K562 (cell line): ENCODE measurements around the gene RBM25. TPM values are rescaled to one million over a fixed set of nuclear protein-coding genes. Genes with fewer than 3 reads are reported as not detected.
A peak's percentile ranks its signal among the peaks of the same experiment; 100 is the strongest.

Source experiments
- ERF ChIP-seq: fragments of 450-650 bp; formaldehyde crosslinking; IDR thresholded peaks from 2 replicates; pipeline ENCODE4 v1.4.0; 2020; ENCODE audit warnings: mild to moderate bottlenecking, mixed read lengths
- ETV1 ChIP-seq: fragments of 450-650 bp; conservative IDR thresholded peaks from 2 replicates; pipeline ENCODE4 v1.6.1; 2016; ENCODE audit warnings: missing genetic modification characterization, control low read depth, low read depth, missing compliant biosample characterization
- MLX ChIP-seq, 2 experiments: fragments of 450-650 bp in 1 of 2; sonication (generic) in 1 of 2; formaldehyde crosslinking; conservative IDR thresholded peaks; 2 replicates each; pipeline versions ENCODE4 v1.4.0 to v1.8.1; 2020 to 2022; ENCODE audit warnings: mild to moderate bottlenecking in 1 of 2, missing genetic modification reagents in 1 of 2
- NR3C1 ChIP-seq: sonication (generic); formaldehyde crosslinking; IDR thresholded peaks from 2 replicates; pipeline ENCODE4 v1.8.1; 2022; ENCODE audit warnings: missing genetic modification reagents
- PHTF2 ChIP-seq: fragments of 250-450 bp; sonication (Bioruptor Pico); IDR thresholded peaks from 2 replicates; pipeline ENCODE4 v1.5.0; 2021; ENCODE audit warnings: mild to moderate bottlenecking
- ZBTB9 ChIP-seq: fragments of 450-650 bp; formaldehyde crosslinking; IDR thresholded peaks from 2 replicates; pipeline ENCODE4 v1.4.0; 2020; ENCODE audit warnings: mild to moderate bottlenecking, moderate library complexity
- ZFP91 ChIP-seq: sonication (generic); formaldehyde crosslinking; IDR thresholded peaks from 2 replicates; pipeline ENCODE4 v1.8.0; 2022; ENCODE audit warnings: mild to moderate bottlenecking, missing genetic modification reagents
- ZHX1 ChIP-seq: fragments of 150-350 bp; conservative IDR thresholded peaks from 2 replicates; pipeline ENCODE4 v1.6.1; 2014; ENCODE audit warnings: low read length
- ZNF592 ChIP-seq: fragments of 450-650 bp; IDR thresholded peaks from 2 replicates; pipeline ENCODE4 v1.6.1; 2017; ENCODE audit warnings: antibody characterized with exemption, mild to moderate bottlenecking
- polyA plus RNA-seq, 8 experiments: library from polyadenylated mRNA; depleted of rRNA in 4 of 8; stranded (reverse) in 5 of 8; unstranded in 3 of 8; fragments of >200 nt; fragmentation: Nextera tagmentation in 2 of 8; fragmentation: Illumina TruSeq in 1 of 8; extraction: Ambion mirVana in 2 of 8; extraction: Trizol in 1 of 8; gene quantifications; 2 replicates each; pipeline versions ENCODE4 v1.2.1 to v1.2.3, GENCODE V29; 2011 to 2014; ENCODE audit warnings: inconsistent platforms in 1 of 8, missing spikeins in 1 of 8
- total RNA-seq, 7 experiments: library from RNA; depleted of rRNA in 6 of 7; stranded (reverse); fragments of >200 nt in 6 of 7; fragmentation: Illumina TruSeq in 2 of 7; extraction: Trizol in 2 of 7; gene quantifications; 2 replicates each; pipeline versions ENCODE4 v1.2.1 to v1.2.3, GENCODE V29; 2011 to 2021; ENCODE audit warnings: low replicate concordance in 1 of 7
- TF ChIP-seq, protein P1 (sequence below): fragments of 450-650 bp; formaldehyde crosslinking; IDR thresholded peaks from 2 replicates; pipeline ENCODE4 v1.4.0; 2022; ENCODE audit warnings: missing genetic modification characterization
- TF ChIP-seq, protein P2 (sequence below): fragments of 450-650 bp; formaldehyde crosslinking; IDR thresholded peaks from 2 replicates; pipeline ENCODE4 v1.4.0; 2022; ENCODE audit warnings: missing genetic modification characterization

The RBM25 gene
- total and polyA plus RNA-seq, 9 of the 15 experiments (the other 6 are each of a cell fraction or from before 2014, with no cell fraction given): 28.6 to 80.1 (median 48.1) TPM

DNA sequence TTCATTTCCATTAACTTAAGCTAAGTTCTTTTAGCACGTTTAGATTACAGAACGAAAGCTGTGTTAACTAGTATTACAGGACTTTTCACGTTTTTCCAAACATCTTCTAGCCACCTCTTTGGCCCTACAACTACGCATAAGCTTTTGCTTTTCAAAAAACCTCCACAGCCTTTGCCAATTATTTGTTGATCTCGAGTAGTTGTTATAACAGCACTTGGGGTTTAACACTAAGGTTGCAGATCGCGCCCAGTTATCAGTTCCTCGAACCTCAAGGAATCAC is 450 bp upstream of the RBM25 start (continued):
- TF ChIP-seq, protein P1, sequence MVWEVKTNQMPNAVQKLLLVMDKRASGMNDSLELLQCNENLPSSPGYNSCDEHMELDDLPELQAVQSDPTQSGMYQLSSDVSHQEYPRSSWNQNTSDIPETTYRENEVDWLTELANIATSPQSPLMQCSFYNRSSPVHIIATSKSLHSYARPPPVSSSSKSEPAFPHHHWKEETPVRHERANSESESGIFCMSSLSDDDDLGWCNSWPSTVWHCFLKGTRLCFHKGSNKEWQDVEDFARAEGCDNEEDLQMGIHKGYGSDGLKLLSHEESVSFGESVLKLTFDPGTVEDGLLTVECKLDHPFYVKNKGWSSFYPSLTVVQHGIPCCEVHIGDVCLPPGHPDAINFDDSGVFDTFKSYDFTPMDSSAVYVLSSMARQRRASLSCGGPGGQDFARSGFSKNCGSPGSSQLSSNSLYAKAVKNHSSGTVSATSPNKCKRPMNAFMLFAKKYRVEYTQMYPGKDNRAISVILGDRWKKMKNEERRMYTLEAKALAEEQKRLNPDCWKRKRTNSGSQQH (CRISPR knock-in tag): 0 out of 2 replicates have a peak, but pooled peaks have one; percentile 20
- TF ChIP-seq, protein P2, sequence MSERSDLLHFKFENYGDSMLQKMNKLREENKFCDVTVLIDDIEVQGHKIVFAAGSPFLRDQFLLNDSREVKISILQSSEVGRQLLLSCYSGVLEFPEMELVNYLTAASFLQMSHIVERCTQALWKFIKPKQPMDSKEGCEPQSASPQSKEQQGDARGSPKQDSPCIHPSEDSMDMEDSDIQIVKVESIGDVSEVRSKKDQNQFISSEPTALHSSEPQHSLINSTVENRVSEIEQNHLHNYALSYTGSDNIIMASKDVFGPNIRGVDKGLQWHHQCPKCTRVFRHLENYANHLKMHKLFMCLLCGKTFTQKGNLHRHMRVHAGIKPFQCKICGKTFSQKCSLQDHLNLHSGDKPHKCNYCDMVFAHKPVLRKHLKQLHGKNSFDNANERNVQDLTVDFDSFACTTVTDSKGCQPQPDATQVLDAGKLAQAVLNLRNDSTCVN (CRISPR knock-in tag): 0 out of 2 replicates have a peak, but pooled peaks have one; percentile 22
- TF ChIP-seq ETV1 (tag): peak; percentile 39; the same call in 1 of the 2 replicates
- no peak for TF ChIP-seq ZHX1
- TF ChIP-seq NR3C1 (CRISPR knock-in tag): no peak
- TF ChIP-seq ZFP91 (CRISPR knock-in tag): no peak
- TF ChIP-seq MLX (CRISPR knock-in tag; conservative IDR thresholded peaks at IDR 0.05): 0 out of 4 replicates have a peak, but pooled peaks of 1 of the 2 experiments have one; percentile 39
- 0 out of 2 replicates have a peak, but pooled peaks have one; percentile 54 for TF ChIP-seq ZNF592
- 0 out of 2 replicates have a peak, but pooled peaks have one; percentile 44 for TF ChIP-seq PHTF2 (CRISPR knock-in tag)
- 0 out of 2 replicates have a peak, but pooled peaks have one; percentile 17 for TF ChIP-seq ERF
- TF ChIP-seq ZBTB9 (CRISPR knock-in tag): peak; percentile 63; the same call in 1 of the 2 replicates
- TF ChIP-seq, all 486 proteins: peak for 15
